Skeletal muscle satellite cell (primary cell): ENCODE results near the gene VWC2L.

Experiments
- H3K27me3 ChIP-seq: 2 replicates; pipeline ENCODE4 v1.7.0; 2013; ENCODE audit warnings: low read length; ENCODE audit not compliant: control insufficient read depth, insufficient read depth
- H3K36me3 ChIP-seq: 2 replicates; pipeline ENCODE4 v1.7.0; 2013; ENCODE audit warnings: mild to moderate bottlenecking, control low read depth, low read length; ENCODE audit not compliant: insufficient read depth
- H3K4me1 ChIP-seq: 2 replicates; pipeline ENCODE4 v1.7.0; 2013; ENCODE audit warnings: low read length; ENCODE audit not compliant: control insufficient read depth, insufficient read depth
- H3K4me2 ChIP-seq: 2 replicates; pipeline ENCODE4 v1.7.0; 2013; ENCODE audit warnings: mild to moderate bottlenecking, low read length
- H3K4me3 ChIP-seq: 2 replicates; pipeline ENCODE4 v1.7.0; 2013; ENCODE audit warnings: low read length
- H3K9ac ChIP-seq: 2 replicates; pipeline ENCODE4 v1.7.0; 2013; ENCODE audit warnings: mild to moderate bottlenecking, low read depth, low read length, moderate library complexity
- H3K9me3 ChIP-seq: replicated peaks from 2 replicates; pipeline ENCODE4 v1.7.0; 2013; ENCODE audit warnings: mild to moderate bottlenecking, control low read depth, low read length

VWC2L gene

GRCh38 chr2:214471990-214472389 lies 61.1 kb downstream of the VWC2L start:
- Histone ChIP-seq H3K36me3 (no peaks in the 10 kb centered on the region), H3K9ac (no peak overlapping the region), H3K9me3 (no peaks in the 10 kb centered on the region), H3K4me3 (no peak overlapping the region), H3K4me2 (no peak overlapping the region), H3K4me1 (no peaks in the 10 kb centered on the region), H3K27me3 (no peaks in the 10 kb centered on the region)

- Histone ChIP-seq H3K36me3 (no peaks in the 10 kb centered on the region), H3K9me3 (no peaks in the 10 kb centered on the region), H3K27me3 (no peaks in the 10 kb centered on the region), H3K4me1 (peaks cover 3% of the 10 kb centered on the region), H3K4me2 (no peak overlapping the region), H3K4me3 (no peak overlapping the region), H3K9ac (no peak overlapping the region)
Observed at GRCh38 chr2:214477305-214477704, 66.5 kb downstream of the VWC2L start.

- H3K9ac ChIP-seq = no peak overlapping the region
- H3K36me3 ChIP-seq = no peaks in the 10 kb centered on the region
- H3K4me1 ChIP-seq = peaks cover 3% of the 10 kb centered on the region
- H3K27me3 ChIP-seq = no peaks in the 10 kb centered on the region
- H3K9me3 ChIP-seq = no peaks in the 10 kb centered on the region
- no peak overlapping the region for H3K4me3 ChIP-seq
- no peak overlapping the region for H3K4me2 ChIP-seq
Observed at GRCh38 chr2:214481204-214481603, 70.3 kb downstream of the VWC2L start.

GRCh38 chr2:214482728-214483127 lies 71.9 kb downstream of the VWC2L start:
- H3K4me1 ChIP-seq = peaks cover 3% of the 10 kb centered on the region
- H3K4me2 ChIP-seq = no peak overlapping the region
- no peaks in the 10 kb centered on the region for H3K27me3 ChIP-seq
- H3K36me3 ChIP-seq = no peaks in the 10 kb centered on the region
- H3K4me3 ChIP-seq = no peak overlapping the region
- no peak overlapping the region for H3K9ac ChIP-seq
- no peaks in the 10 kb centered on the region for H3K9me3 ChIP-seq

GRCh38 chr2:214484239-214484638 lies 73.4 kb downstream of the VWC2L start:
- no peaks in the 10 kb centered on the region for H3K27me3 ChIP-seq
- H3K4me1 ChIP-seq = peaks cover 3% of the 10 kb centered on the region
- H3K36me3 ChIP-seq = no peaks in the 10 kb centered on the region
- no peak overlapping the region for H3K9ac ChIP-seq
- H3K4me2 ChIP-seq = no peak overlapping the region
- H3K9me3 ChIP-seq = no peaks in the 10 kb centered on the region
- H3K4me3 ChIP-seq = no peak overlapping the region

- Histone ChIP-seq H3K4me1 (peaks cover 3% of the 10 kb centered on the region), H3K27me3 (no peaks in the 10 kb centered on the region), H3K9ac (no peak overlapping the region), H3K4me3 (no peak overlapping the region), H3K9me3 (no peaks in the 10 kb centered on the region), H3K4me2 (no peak overlapping the region), H3K36me3 (no peaks in the 10 kb centered on the region)
Observed at GRCh38 chr2:214484701-214485100, 73.8 kb downstream of the VWC2L start.

- Histone ChIP-seq H3K4me2 (no peak overlapping the region), H3K36me3 (no peaks in the 10 kb centered on the region), H3K9me3 (no peaks in the 10 kb centered on the region)
Observed at GRCh38 chr2:214489181-214489580, 78.3 kb downstream of the VWC2L start.

GRCh38 chr2:214489702-214490101 lies 78.8 kb downstream of the VWC2L start:
- Histone ChIP-seq H3K4me2 (no peak overlapping the region), H3K27me3 (no peaks in the 10 kb centered on the region), H3K36me3 (no peaks in the 10 kb centered on the region), H3K9ac (no peak overlapping the region), H3K4me3 (no peak overlapping the region), H3K4me1 (no peaks in the 10 kb centered on the region), H3K9me3 (no peaks in the 10 kb centered on the region)

More at GRCh38 chr2:214489181-214489580, 78.3 kb downstream of the VWC2L start:
- H3K4me3 ChIP-seq = no peak overlapping the region
- no peaks in the 10 kb centered on the region for H3K27me3 ChIP-seq
- H3K4me1 ChIP-seq = no peaks in the 10 kb centered on the region
- H3K9ac ChIP-seq = no peak overlapping the region

- H3K4me2 ChIP-seq = no peak overlapping the region
- no peaks in the 10 kb centered on the region for H3K9me3 ChIP-seq
- H3K4me3 ChIP-seq = no peak overlapping the region
- H3K9ac ChIP-seq = no peak overlapping the region
- no peaks in the 10 kb centered on the region for H3K4me1 ChIP-seq
- H3K36me3 ChIP-seq = no peaks in the 10 kb centered on the region
- no peaks in the 10 kb centered on the region for H3K27me3 ChIP-seq
Observed at GRCh38 chr2:214492152-214492551, 81.3 kb downstream of the VWC2L start.

- Histone ChIP-seq H3K9me3 (no peaks in the 10 kb centered on the region), H3K36me3 (no peaks in the 10 kb centered on the region), H3K27me3 (no peaks in the 10 kb centered on the region), H3K4me3 (no peak overlapping the region), H3K4me1 (no peaks in the 10 kb centered on the region), H3K9ac (no peak overlapping the region), H3K4me2 (no peak overlapping the region)
Observed at GRCh38 chr2:214492608-214493007, 81.8 kb downstream of the VWC2L start.

- no peaks in the 10 kb centered on the region for H3K9me3 ChIP-seq
- no peaks in the 10 kb centered on the region for H3K27me3 ChIP-seq
- H3K4me1 ChIP-seq = no peaks in the 10 kb centered on the region
- no peak overlapping the region for H3K4me2 ChIP-seq
- no peaks in the 10 kb centered on the region for H3K36me3 ChIP-seq
- H3K9ac ChIP-seq = no peak overlapping the region
- H3K4me3 ChIP-seq = no peak overlapping the region
Observed at GRCh38 chr2:214497489-214497888, 86.6 kb downstream of the VWC2L start.

- Histone ChIP-seq H3K4me2 (no peak overlapping the region), H3K4me3 (no peak overlapping the region), H3K9me3 (no peaks in the 10 kb centered on the region), H3K9ac (no peak overlapping the region), H3K36me3 (no peaks in the 10 kb centered on the region), H3K4me1 (no peaks in the 10 kb centered on the region), H3K27me3 (no peaks in the 10 kb centered on the region)
Observed at GRCh38 chr2:214503568-214503967, 92.7 kb downstream of the VWC2L start.
